Testis (tissue), 2 donors: ENCODE measurements around the gene IL25.

ENCODE experiments used
- POLR2A ChIP-seq: fragments of 450-650 bp; IDR thresholded peaks from one replicate; pipeline ENCODE4 v1.6.1; 2017; ENCODE audit warnings: antibody characterized with exemption, mild to moderate bottlenecking, moderate library complexity
- TF ChIP-seq, protein P1 (sequence below), 3 experiments: fragments of 450-650 bp in 2 of 3; fragments of 200-600 bp in 1 of 3; sonication (generic) in 1 of 3; IDR thresholded peaks; one replicate each; pipeline ENCODE4 v1.5.1; 2016 to 2019; ENCODE audit warnings: antibody characterized with exemption in 3 of 3, mild to moderate bottlenecking in 2 of 3, moderate library complexity in 1 of 3

- TF ChIP-seq, protein P1, sequence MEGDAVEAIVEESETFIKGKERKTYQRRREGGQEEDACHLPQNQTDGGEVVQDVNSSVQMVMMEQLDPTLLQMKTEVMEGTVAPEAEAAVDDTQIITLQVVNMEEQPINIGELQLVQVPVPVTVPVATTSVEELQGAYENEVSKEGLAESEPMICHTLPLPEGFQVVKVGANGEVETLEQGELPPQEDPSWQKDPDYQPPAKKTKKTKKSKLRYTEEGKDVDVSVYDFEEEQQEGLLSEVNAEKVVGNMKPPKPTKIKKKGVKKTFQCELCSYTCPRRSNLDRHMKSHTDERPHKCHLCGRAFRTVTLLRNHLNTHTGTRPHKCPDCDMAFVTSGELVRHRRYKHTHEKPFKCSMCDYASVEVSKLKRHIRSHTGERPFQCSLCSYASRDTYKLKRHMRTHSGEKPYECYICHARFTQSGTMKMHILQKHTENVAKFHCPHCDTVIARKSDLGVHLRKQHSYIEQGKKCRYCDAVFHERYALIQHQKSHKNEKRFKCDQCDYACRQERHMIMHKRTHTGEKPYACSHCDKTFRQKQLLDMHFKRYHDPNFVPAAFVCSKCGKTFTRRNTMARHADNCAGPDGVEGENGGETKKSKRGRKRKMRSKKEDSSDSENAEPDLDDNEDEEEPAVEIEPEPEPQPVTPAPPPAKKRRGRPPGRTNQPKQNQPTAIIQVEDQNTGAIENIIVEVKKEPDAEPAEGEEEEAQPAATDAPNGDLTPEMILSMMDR (IDR thresholded peaks at IDR 0.05), result no peak
- TF ChIP-seq POLR2A, result no peak
Observed at GRCh38 chr14:23375527-23376251, 3.1 kb downstream of the IL25 start.
